PFSK-1 (cell line): Measurements from ENCODE around the gene RBMS3.

Experiments used
- FOXP2 ChIP-seq: optimal IDR thresholded peaks from 2 replicates; pipeline ENCODE3; 2011; ENCODE audit warnings: borderline replicate concordance, control low read depth, inconsistent platforms; ENCODE audit not compliant: insufficient read depth; ENCODE audit errors: extremely low read length, extremely low read depth
- POLR2AphosphoS5 ChIP-seq: IDR thresholded peaks from 2 replicates; pipeline ENCODE4 v1.6.1; 2012; ENCODE audit warnings: low read depth, mild to moderate bottlenecking, control low read depth, low read length, moderate library complexity
- REST ChIP-seq, 2 experiments: IDR thresholded peaks; 2 replicates each; pipeline versions ENCODE4 v1.6.1 to v1.8.0; 2011 to 2012; ENCODE audit warnings: low read depth in 2 of 2, low read length in 2 of 2, control low read depth in 1 of 2, inconsistent platforms in 1 of 2, mild to moderate bottlenecking in 1 of 2, moderate library complexity in 1 of 2; ENCODE audit not compliant: insufficient read depth in 1 of 2
- SIN3A ChIP-seq: IDR thresholded peaks from 2 replicates; pipeline ENCODE4 v1.6.1; 2012; ENCODE audit warnings: mild to moderate bottlenecking, low read length, moderate library complexity, borderline replicate concordance; ENCODE audit not compliant: insufficient read depth
- TAF1 ChIP-seq: IDR thresholded peaks from 2 replicates; pipeline ENCODE4 v1.6.1; 2012; ENCODE audit warnings: low read length, control low read depth, borderline replicate concordance; ENCODE audit not compliant: insufficient read depth

Gene RBMS3

DNA sequence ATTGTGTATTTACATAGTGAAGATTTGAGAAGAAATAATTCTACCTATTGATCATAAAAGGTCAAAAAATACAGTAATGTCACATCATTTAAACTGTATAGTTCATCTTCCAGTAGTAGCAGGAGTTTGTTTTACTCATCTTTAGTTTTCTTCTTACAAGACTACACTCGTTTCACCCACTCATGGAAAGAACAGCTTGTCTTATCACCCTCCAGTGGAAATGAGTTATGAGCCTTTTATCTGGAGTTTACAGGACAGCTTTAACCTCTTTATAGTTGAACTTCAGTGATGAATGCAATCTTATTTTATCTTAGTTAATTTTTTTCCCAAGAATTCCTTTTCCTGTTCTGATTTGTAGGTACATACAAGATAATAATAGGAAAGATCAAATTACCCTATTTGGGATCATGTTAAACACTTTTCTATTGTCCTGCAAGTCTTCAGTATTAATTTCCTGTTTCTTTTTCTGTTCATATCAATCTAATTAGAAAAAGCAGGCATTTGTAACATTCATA, 36.8 kb downstream of the RBMS3 start:
- no peak for TF ChIP-seq SIN3A
- no peak for TF ChIP-seq FOXP2
- no peak for TF ChIP-seq REST (IDR thresholded peaks at IDR 0.05; ENCODE audit: insufficient read depth in 1 of 2, low read depth in 2 of 2, low read length in 2 of 2)
- no peak for TF ChIP-seq TAF1
- TF ChIP-seq POLR2AphosphoS5 = no peak

- TF ChIP-seq FOXP2 (no peak), REST (IDR thresholded peaks at IDR 0.05; ENCODE audit: insufficient read depth in 1 of 2, low read depth in 2 of 2, low read length in 2 of 2) (no peak), TAF1 (no peak), POLR2AphosphoS5 (no peak), SIN3A (no peak)
Measured at GRCh38 chr3:29318251-29318650, 37.4 kb downstream of the RBMS3 start.

DNA sequence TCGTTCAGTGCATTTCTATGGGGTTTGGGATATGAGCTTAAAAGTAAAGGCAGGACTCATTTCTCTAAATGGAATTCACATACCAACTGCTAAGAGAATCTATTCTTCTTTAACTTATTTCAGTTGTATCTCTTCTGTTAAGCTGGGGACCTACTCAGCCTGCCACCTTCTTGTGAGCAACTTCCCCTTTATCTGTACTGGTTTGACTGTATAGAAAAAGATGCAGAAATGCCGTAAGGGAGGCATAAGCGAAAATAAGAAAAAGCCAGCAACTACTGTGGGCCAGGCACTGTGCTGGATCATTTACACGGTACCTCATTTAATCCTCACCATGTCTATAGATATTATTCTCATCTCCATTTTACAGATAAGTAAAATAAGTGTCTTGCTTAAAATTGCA, 38.4 kb downstream of the RBMS3 start:
- TF ChIP-seq TAF1 = no peak
- TF ChIP-seq POLR2AphosphoS5 = no peak
- no peak for TF ChIP-seq FOXP2
- TF ChIP-seq SIN3A = no peak
- TF ChIP-seq REST (IDR thresholded peaks at IDR 0.05; ENCODE audit: insufficient read depth in 1 of 2, low read depth in 2 of 2, low read length in 2 of 2) = no peak

DNA sequence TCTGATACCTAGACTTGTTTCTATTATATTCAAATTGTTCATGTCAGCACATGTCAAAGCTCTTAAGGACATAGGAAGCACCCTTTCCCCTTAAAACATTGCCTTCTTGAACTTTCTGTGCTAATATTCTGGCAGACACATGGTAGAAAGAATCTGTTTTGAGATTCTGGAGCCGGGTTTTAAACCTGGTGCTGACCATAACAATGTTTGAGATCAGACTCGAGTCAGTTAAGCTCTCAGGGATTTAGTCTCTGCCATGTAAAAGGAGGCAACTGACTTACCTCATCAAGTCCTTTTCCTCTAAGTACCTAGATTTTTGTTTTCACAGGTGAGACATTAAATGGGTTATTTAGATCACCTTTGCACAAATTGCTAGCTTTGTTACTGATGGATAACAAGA, 38.9 kb downstream of the RBMS3 start:
- TF ChIP-seq TAF1 (no peak), FOXP2 (no peak), SIN3A (no peak)

- TF ChIP-seq FOXP2 (no peak), SIN3A (no peak), TAF1 (no peak), POLR2AphosphoS5 (no peak), REST (IDR thresholded peaks at IDR 0.05; ENCODE audit: insufficient read depth in 1 of 2, low read depth in 2 of 2, low read length in 2 of 2) (no peak)
Measured at GRCh38 chr3:29322586-29322985, 41.7 kb downstream of the RBMS3 start.

- TF ChIP-seq FOXP2 (no peak), TAF1 (no peak), POLR2AphosphoS5 (no peak), SIN3A (no peak), REST (IDR thresholded peaks at IDR 0.05; ENCODE audit: insufficient read depth in 1 of 2, low read depth in 2 of 2, low read length in 2 of 2) (no peak)
Measured at GRCh38 chr3:29324180-29324651, 43.3 kb downstream of the RBMS3 start.
